NCI-H2196 (cell line): ENCODE measurements around the gene SCAP.

ENCODE experiments used
- DNase-seq: peaks from one replicate; lab custom pipeline; 2025; ENCODE audit not compliant: unreplicated experiment; lab: John Stamatoyannopoulos, UW

SCAP gene

DNA sequence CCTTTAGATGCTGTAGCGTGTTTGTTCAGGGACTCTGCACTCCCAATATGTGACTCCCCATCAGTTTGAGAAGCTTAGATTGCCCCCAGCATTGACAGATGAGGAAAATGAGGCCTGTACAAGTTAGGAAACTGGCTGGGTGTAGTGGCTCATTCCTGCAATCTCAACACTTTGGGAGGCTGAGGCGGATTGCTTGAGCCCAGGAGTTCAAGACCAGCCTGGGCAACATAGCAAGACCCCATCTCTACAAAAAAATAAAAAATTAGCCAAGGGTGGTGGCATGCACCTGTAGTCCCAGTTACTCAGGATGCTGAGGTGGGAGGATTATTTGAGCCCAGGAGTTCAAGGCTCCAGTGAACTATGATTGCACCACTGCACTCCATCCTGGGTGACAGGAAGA lies 108.9 kb downstream of the SCAP start:
- no peak for DNase-seq

DNA sequence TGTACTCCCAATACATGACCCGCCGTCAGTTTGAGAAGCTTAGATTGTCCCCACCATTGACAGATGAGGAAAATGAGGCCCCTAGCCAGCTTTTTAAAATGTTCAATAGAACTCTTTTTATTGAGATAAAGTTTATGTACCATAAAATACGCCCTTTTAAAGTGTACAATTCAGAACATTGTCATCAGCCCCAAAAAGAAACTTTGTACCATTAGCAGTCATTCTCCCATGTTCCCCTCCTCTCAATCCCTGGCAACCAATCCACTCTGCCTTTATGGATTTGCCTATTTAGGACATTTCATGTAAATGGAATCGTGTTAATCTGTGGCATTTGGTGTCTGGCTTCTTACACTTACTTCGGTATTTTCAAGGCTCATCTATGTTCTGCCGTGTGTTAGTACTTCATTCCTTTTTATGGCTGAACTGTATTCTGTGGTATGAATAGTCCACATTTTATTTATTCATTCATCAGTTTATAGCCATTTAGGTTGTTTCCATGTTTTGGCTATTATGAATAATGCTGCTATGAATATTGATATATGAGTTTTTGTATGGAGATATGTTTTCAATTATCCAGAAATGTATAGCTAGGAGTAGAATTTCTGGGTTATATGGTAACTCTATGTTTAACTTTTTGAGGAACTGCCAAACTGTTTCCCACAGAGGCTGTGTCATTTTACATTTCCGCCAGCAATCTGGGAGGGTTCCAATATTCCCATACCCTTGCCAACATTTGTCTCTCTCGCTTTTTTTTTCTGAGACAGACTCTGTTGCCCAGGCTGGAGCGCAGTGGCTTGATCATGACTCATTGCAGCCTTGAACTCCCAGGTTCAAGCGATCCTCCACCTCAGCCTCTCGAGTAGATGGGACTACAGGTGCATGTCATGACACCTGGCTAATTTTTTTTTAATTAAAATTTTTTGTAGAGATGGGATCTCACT lies 110.3 kb downstream of the SCAP start:
- DNase-seq: peak; percentile 3
